HUDEP-2 (cell line): ENCODE measurements around the gene SLC17A5.

Experiments
- DNase-seq, 76 experiments: peaks; one replicate each; lab custom pipeline; 2025; ENCODE audit not compliant: unreplicated experiment in 76 of 76; lab: John Stamatoyannopoulos, UW

The SLC17A5 gene

GRCh38 chr6:73667798-73668197, 14.0 kb upstream of the SLC17A5 start:
- no peak for DNase-seq

- DNase-seq = no peak
These were observed 12.6 kb upstream of the SLC17A5 start for GRCh38 chr6:73666393-73666792.

- no peak for DNase-seq
These were observed 12.0 kb upstream of the SLC17A5 start for GRCh38 chr6:73665686-73666319.

- DNase-seq = no peak
These were observed 10.9 kb upstream of the SLC17A5 start for GRCh38 chr6:73664701-73665100.

- peak in 58 of 76 experiments; percentile 4 to 76 (median 34) for DNase-seq
These were observed 3.4 kb upstream of the SLC17A5 start for GRCh38 chr6:73657201-73657600.

- DNase-seq = no peak
These were observed 2.8 kb upstream of the SLC17A5 start for GRCh38 chr6:73656531-73657145.

GRCh38 chr6:73655341-73655917, 1.6 kb upstream of the SLC17A5 start:
- peak in 1 of 76 experiments; percentile 10 for DNase-seq

GRCh38 chr6:73652637-73653570, 888 bp downstream of the SLC17A5 start:
- DNase-seq = peak in 73 of 76 experiments; percentile 19 to 84 (median 63)

- DNase-seq = no peak
These were observed 4.0 kb downstream of the SLC17A5 start for GRCh38 chr6:73649783-73650182.

- DNase-seq = no peak
These were observed 5.6 kb downstream of the SLC17A5 start for GRCh38 chr6:73648166-73648565.

- DNase-seq = no peak
These were observed 8.7 kb downstream of the SLC17A5 start for GRCh38 chr6:73644941-73645591.

GRCh38 chr6:73644030-73644429, 9.8 kb downstream of the SLC17A5 start:
- DNase-seq = no peak

- DNase-seq = no peak
These were observed 11.3 kb downstream of the SLC17A5 start for GRCh38 chr6:73642530-73642929.

- DNase-seq = no peak
These were observed 13.5 kb downstream of the SLC17A5 start for GRCh38 chr6:73640179-73640750.

- no peak for DNase-seq
These were observed 14.8 kb downstream of the SLC17A5 start for GRCh38 chr6:73639040-73639439.

GRCh38 chr6:73637404-73637803, 16.4 kb downstream of the SLC17A5 start:
- DNase-seq = no peak

- no peak for DNase-seq
These were observed 17.7 kb downstream of the SLC17A5 start for GRCh38 chr6:73636048-73636447.

GRCh38 chr6:73632346-73632745, 21.4 kb downstream of the SLC17A5 start:
- DNase-seq = no peak

GRCh38 chr6:73631849-73632248, 21.9 kb downstream of the SLC17A5 start:
- no peak for DNase-seq

- no peak for DNase-seq
These were observed 23.4 kb downstream of the SLC17A5 start for GRCh38 chr6:73630401-73630800.
